Measurements from ENCODE around the gene EEPD1. TPM values are rescaled to one million over a fixed set of nuclear protein-coding genes. Genes with fewer than 3 reads are reported as not detected.

EEPD1 gene
- total RNA-seq, 1 donor from 2014 or later, result 0.64 TPM

GRCh38 chr7:36299823-36300341, 146.8 kb downstream of the EEPD1 start:
- Mint-ChIP-seq H3K27me3 (no peaks in the 10 kb centered on the region), H3K36me3 (ENCODE audit: low read depth) (no peaks in the 10 kb centered on the region), H3K4me1 (no peaks in the 10 kb centered on the region), H3K27ac (no peak overlapping the region), H3K9me3 (no peaks in the 10 kb centered on the region), H3K4me3 (no peak overlapping the region)
- ChIA-PET CTCF (interaction anchor here (0.7 to 2.2 kb wide), 3 partner anchors 8 to 315 kb away, joined by 3 to 7 read pairs (median 4); no protein-coding TSS in a partner anchor), POLR2A (no interaction called here)
- no peak for ATAC-seq (ENCODE audit: low read depth)
- intact Hi-C loops (cut with micrococcal nuclease), result no loop called here
- TF ChIP-seq, protein P1, sequence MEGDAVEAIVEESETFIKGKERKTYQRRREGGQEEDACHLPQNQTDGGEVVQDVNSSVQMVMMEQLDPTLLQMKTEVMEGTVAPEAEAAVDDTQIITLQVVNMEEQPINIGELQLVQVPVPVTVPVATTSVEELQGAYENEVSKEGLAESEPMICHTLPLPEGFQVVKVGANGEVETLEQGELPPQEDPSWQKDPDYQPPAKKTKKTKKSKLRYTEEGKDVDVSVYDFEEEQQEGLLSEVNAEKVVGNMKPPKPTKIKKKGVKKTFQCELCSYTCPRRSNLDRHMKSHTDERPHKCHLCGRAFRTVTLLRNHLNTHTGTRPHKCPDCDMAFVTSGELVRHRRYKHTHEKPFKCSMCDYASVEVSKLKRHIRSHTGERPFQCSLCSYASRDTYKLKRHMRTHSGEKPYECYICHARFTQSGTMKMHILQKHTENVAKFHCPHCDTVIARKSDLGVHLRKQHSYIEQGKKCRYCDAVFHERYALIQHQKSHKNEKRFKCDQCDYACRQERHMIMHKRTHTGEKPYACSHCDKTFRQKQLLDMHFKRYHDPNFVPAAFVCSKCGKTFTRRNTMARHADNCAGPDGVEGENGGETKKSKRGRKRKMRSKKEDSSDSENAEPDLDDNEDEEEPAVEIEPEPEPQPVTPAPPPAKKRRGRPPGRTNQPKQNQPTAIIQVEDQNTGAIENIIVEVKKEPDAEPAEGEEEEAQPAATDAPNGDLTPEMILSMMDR (IDR thresholded peaks at IDR 0.05), result no peak
- no peak for DNase-seq

DNA sequence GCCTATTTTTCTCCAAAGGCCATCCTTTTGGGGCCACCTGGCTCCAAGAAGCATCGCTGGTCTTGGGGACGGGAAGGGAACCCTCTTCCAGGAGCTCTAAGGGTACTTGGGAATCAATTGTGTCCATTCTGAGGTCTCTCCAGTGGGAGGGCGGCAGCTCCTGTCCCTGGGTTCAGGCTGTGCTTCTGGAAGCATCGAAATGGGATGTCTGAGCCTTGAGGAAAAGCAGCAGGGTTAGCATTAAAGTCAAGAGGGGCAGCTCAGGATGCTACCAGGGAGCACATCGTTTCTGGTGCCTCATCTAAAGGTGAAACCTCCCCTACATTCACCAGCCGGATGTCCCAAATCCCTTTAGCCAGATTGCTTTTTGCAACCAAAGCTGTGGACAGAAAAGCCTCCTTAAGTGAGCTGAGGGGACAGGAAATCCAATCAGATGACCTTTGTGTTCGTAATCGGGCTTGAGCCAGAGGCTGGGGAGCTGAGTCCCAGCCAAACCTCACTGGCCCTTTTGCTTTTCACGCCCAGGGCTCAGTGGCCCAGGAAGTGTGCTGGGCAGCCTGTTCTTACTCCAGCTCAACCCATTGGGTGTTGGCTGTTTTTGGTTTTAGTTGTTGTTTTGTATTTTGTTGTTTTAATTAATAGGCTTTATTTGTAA, 147.8 kb downstream of the EEPD1 start:
- H3K9me3 Mint-ChIP-seq, result no peaks in the 10 kb centered on the region
- intact Hi-C loops (cut with micrococcal nuclease), result no loop called here
- H3K4me3 Mint-ChIP-seq, result no peak overlapping the region
- TF ChIP-seq, protein P1 (IDR thresholded peaks at IDR 0.05), result no peak
- ATAC-seq (ENCODE audit: low read depth) (no peak), DNase-seq (no peak)
- POLR2A ChIA-PET, result no interaction called here
- no peaks in the 10 kb centered on the region for H3K4me1 Mint-ChIP-seq
- H3K36me3 Mint-ChIP-seq (ENCODE audit: low read depth), result no peaks in the 10 kb centered on the region
- H3K27me3 Mint-ChIP-seq, result no peaks in the 10 kb centered on the region
- no peak overlapping the region for H3K27ac Mint-ChIP-seq
- CTCF ChIA-PET, result interaction anchor here (0.7 to 2.2 kb wide), 4 partner anchors 9 to 316 kb away, joined by 3 to 7 read pairs (median 4); no protein-coding TSS in a partner anchor

DNA sequence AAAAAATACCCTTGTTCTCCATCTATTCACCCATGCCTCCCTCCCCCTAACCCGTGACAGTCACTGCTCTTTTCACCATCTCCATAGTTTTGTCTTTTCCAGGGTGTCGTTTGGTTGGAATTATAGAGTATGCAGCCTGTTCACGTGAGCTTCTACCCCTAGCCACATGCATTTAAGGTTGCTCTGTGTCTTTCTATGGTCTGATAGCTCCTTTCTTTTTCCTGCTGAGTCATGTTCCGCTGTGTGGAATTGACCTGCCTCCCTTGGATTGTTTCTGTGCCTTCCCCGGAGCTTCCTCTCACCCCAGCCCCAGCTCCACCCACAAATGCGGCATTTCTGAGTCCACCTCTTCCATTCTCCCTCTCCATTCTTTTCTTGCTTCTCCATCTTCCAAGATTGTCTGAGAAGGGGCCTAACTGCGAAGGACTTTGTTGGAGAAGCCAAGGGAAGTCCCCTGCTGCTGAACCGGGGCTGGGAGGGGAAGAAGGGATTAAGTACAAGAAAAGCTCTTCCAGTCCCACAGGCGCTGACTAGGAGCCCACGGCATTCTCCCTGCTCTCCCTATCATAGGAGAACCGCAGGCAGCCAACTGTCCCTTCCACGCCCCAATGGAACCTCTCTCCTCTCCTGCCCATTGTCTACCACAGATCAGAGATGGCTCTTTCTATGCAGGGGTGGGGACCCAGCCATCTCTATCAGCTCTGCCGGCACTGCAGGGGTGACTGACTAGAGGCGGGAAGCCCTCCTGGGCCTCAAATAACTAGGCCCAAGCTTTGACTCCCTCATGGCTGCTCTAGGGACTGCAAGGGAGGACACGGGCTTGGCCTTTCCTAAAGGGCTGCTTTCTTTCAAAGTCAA, 149.1 kb downstream of the EEPD1 start:
- H3K4me3 Mint-ChIP-seq, result no peak overlapping the region
- DNase-seq (no peak), ATAC-seq (ENCODE audit: low read depth) (no peak)
- intact Hi-C loops (cut with micrococcal nuclease), result no loop called here
- H3K36me3 Mint-ChIP-seq (ENCODE audit: low read depth), result no peaks in the 10 kb centered on the region
- ChIA-PET POLR2A (no interaction called here), CTCF (interaction anchor here (0.6 to 1.4 kb wide), 3 partner anchors 15 to 316 kb away, joined by 3 to 8 read pairs (median 4); no protein-coding TSS in a partner anchor)
- H3K27ac Mint-ChIP-seq, result no peak overlapping the region
- no peaks in the 10 kb centered on the region for H3K4me1 Mint-ChIP-seq
- H3K9me3 Mint-ChIP-seq, result no peaks in the 10 kb centered on the region
- no peaks in the 10 kb centered on the region for H3K27me3 Mint-ChIP-seq
- TF ChIP-seq, protein P1 (IDR thresholded peaks at IDR 0.05), result no peak

GRCh38 chr7:36303202-36304098, 150.4 kb downstream of the EEPD1 start:
- TF ChIP-seq, protein P1 (IDR thresholded peaks at IDR 0.05), result no peak
- intact Hi-C loops (cut with micrococcal nuclease), result no loop called here
- ChIA-PET POLR2A (no interaction called here), CTCF (no interaction called here)
- H3K4me1 Mint-ChIP-seq, result no peaks in the 10 kb centered on the region
- no peaks in the 10 kb centered on the region for H3K36me3 Mint-ChIP-seq (ENCODE audit: low read depth)
- H3K9me3 Mint-ChIP-seq, result no peaks in the 10 kb centered on the region
- no peak for ATAC-seq (ENCODE audit: low read depth)
- H3K27ac Mint-ChIP-seq, result no peak overlapping the region
- DNase-seq, result no peak
- no peak overlapping the region for H3K4me3 Mint-ChIP-seq
- no peaks in the 10 kb centered on the region for H3K27me3 Mint-ChIP-seq
